ENCODE data around the gene RGS3.

Gene RGS3

GRCh38 chr9:113577525-113578261 lies 114.2 kb downstream of the RGS3 start:
- Mint-ChIP-seq H3K9me3 (no peaks in the 10 kb centered on the region), H3K27me3 (ENCODE audit: low read depth, poor library complexity) (peaks cover 6% of the 10 kb centered on the region), H3K36me3 (ENCODE audit: low read depth) (no peaks in the 10 kb centered on the region), H3K4me1 (peaks cover 68% of the 10 kb centered on the region), H3K27ac (peak overlapping the region; percentile 25), H3K4me3 (no peak overlapping the region)
- TF ChIP-seq CTCF (IDR thresholded peaks at IDR 0.05) = no peak
- DNase-seq = no peak

GRCh38 chr9:113578279-113578865 lies 114.8 kb downstream of the RGS3 start:
- Mint-ChIP-seq H3K27ac (no peak overlapping the region), H3K27me3 (ENCODE audit: low read depth, poor library complexity) (peaks cover 6% of the 10 kb centered on the region)
- no peak for TF ChIP-seq CTCF (IDR thresholded peaks at IDR 0.05)

GRCh38 chr9:113578882-113579282 lies 115.4 kb downstream of the RGS3 start:
- Mint-ChIP-seq H3K4me1 (peaks cover 68% of the 10 kb centered on the region), H3K9me3 (no peaks in the 10 kb centered on the region), H3K27ac (no peak overlapping the region), H3K27me3 (ENCODE audit: low read depth, poor library complexity) (peaks cover 6% of the 10 kb centered on the region), H3K36me3 (ENCODE audit: low read depth) (no peaks in the 10 kb centered on the region), H3K4me3 (no peak overlapping the region)
- TF ChIP-seq CTCF (IDR thresholded peaks at IDR 0.05) = no peak
- DNase-seq = no peak

More at GRCh38 chr9:113578279-113578865, 114.8 kb downstream of the RGS3 start:
- Mint-ChIP-seq H3K4me3 (no peak overlapping the region), H3K4me1 (peaks cover 68% of the 10 kb centered on the region), H3K9me3 (no peaks in the 10 kb centered on the region), H3K36me3 (ENCODE audit: low read depth) (no peaks in the 10 kb centered on the region)
- DNase-seq = no peak

GRCh38 chr9:113579283-113580040 lies 115.9 kb downstream of the RGS3 start:
- Mint-ChIP-seq H3K9me3 (no peaks in the 10 kb centered on the region), H3K4me1 (peaks cover 66% of the 10 kb centered on the region), H3K4me3 (no peak overlapping the region), H3K27ac (peak overlapping the region; percentile 90), H3K27me3 (ENCODE audit: low read depth, poor library complexity) (peaks cover 6% of the 10 kb centered on the region), H3K36me3 (ENCODE audit: low read depth) (no peaks in the 10 kb centered on the region)
- DNase-seq = no peak
- no peak for TF ChIP-seq CTCF (IDR thresholded peaks at IDR 0.05)

GRCh38 chr9:113580041-113580953 lies 116.8 kb downstream of the RGS3 start:
- peaks cover 61% of the 10 kb centered on the region for H3K4me1 Mint-ChIP-seq
- H3K27me3 Mint-ChIP-seq (ENCODE audit: low read depth, poor library complexity) = peaks cover 6% of the 10 kb centered on the region
- no peak for DNase-seq
- H3K9me3 Mint-ChIP-seq = no peaks in the 10 kb centered on the region
- H3K27ac Mint-ChIP-seq = peak overlapping the region; percentile 90
- no peak overlapping the region for H3K4me3 Mint-ChIP-seq
- H3K36me3 Mint-ChIP-seq (ENCODE audit: low read depth) = no peaks in the 10 kb centered on the region
- no peak for TF ChIP-seq CTCF (IDR thresholded peaks at IDR 0.05)
